Inflammatory macrophage treated with lipopolysaccharide for 1 hour (primary cell): ENCODE data around the gene CEACAM4.
"Not testable (repeated sequence)": the region's sequence is repeated elsewhere in the genome, so short reads cannot be mapped to it uniquely, and the experiment has no call there.

Source experiments
- DNase-seq, 2 donors: peaks; one replicate each; pipeline ENCODE4 v3.0.0-alpha.2; 2020 to 2022

CEACAM4 gene

GRCh38 chr19:41582577-41583182 lies 44.2 kb downstream of the CEACAM4 start:
- not testable (repeated sequence) for DNase-seq

DNA sequence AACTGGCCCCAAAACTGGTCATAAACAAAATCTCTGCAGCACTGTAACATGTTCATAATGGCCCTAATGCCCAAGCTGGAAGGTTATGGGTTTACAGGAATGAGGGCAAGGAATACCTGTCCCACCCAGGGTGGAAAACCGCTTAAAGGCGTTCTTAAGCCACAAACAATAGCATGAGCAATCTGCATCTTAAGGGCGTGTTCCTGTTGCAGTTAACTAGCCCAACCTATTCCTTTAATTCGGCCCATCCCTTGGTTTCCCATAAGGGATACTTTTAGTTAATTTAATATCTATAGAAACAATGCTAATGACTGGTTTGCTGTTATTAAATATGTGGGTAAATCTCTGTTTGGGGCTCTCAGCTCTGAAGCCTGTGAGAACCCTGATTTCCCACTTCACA lies 45.8 kb downstream of the CEACAM4 start:
- not testable (repeated sequence) for DNase-seq

DNA sequence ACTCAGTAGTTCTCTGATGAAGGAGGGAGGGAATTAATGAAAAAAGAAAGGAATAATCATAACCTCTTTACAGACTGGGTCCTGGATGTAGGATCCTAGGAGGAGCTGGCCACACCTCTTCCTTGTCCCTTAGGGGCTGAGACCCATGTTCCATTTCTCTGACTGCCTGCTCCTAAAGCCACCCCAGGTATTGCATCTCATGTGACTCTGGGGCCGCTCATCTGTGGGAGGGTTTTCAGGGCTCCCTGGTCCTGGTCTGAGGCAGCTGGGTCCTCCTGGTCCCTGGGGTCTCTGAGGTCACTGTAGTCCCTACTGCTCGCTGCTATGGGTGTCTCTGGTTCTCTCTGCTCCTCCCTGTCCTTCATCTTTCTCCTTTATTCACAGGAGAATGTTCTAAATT lies 48.0 kb downstream of the CEACAM4 start:
- DNase-seq: no peak

GRCh38 chr19:41577833-41578232 lies 49.0 kb downstream of the CEACAM4 start:
- DNase-seq: no peak

DNA sequence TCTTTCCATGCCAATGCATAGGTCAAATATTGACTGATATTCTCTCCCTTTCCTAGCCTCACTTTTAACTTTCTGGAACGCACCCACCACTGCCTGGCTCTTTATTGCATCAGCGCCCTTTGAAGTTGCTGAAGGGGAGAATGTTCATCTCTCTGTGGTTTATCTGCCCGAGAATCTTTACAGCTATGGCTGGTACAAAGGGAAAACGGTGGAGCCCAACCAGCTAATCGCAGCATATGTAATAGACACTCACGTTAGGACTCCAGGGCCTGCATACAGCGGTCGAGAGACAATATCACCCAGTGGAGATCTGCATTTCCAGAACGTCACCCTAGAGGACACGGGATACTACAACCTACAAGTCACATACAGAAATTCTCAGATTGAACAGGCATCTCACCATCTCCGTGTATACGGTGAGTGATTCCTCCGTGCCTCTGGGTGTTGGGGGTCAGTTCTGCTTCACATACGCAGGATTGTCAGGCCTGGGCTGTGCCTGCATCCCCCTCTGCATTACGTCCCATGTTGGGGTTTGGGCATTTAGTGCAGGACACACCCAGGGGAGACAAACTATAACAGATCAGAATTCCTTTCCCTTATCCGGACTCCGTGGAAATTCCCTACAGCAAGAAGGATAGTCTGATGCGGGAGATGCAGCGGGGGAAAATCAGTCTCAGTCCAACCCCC lies 49.6 kb downstream of the CEACAM4 start:
- DNase-seq: no peak

DNA sequence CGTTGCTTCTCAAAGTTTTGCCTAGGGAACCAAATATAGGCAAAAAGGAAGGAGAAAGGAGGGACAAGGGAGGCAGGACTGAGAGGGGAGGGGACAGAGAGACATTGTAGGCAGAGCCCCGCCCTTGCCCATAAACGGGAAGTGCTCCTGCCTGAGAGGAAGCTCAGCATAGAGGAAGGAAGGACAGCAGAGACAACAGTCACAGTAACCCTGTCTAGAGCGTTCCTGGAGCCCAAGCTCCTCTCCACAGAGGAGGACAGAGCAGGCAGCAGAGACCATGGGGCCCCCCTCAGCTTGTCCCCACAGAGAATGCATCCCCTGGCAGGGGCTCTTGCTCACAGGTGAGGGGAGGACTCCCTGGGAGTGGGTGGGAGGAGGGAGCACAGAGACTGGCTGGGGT lies 50.9 kb downstream of the CEACAM4 start, which contains the start of gene CEACAM21:
Gene CEACAM21, plus strand, starts transcription at position 169 of the 400 bp plus-strand sequence. Its CDS starts 109 bp downstream, at position 278.
- DNase-seq: peak; percentile 77 to 81

DNA sequence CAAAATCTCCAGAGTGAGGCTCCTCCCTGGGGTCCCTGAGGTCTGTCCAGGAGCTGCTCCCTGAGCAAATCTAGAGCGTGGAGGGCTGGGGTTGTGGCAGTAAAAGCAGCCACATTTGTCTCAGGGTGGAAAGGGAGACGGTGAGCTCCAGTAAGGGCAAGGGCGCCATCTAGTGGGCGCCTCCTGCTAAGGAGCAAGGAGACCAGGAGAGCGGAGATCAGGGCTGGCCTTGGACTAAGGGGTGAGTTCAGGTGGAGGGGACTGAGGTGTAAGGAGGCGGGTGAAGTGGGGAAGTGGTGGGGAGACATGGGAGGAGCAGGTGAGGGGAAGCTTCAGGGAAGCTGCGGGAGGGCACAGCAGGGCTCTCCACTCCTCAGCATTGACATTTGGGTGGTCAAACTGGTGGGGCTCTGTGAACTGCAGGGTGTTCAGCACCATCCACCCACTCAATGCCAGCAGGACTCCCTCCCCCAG lies 56.2 kb downstream of the CEACAM4 start:
- peak; percentile 64 to 93 for DNase-seq

DNA sequence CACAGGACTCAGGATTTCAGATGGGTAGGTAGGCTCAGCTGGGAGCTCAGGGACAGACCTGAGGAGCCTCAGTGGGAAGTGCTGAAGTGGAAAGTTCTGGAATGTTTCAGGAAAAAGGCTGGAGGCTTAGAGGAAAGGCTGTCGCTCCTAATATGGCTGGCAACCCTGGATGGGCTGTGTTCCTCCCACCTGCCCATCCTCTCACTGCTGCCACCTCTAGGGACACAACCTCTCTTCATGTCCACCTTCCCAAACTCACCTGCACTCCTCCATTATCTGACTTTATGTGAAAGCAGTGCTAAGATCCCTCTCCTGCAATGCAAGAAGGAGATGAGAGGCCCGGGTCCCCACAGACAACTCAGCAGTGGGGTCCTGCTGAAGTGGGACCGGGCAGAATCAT lies 56.7 kb downstream of the CEACAM4 start:
- no peak for DNase-seq

GRCh38 chr19:41569481-41570150 lies 57.3 kb downstream of the CEACAM4 start:
- DNase-seq: no peak
